Endothelial cell of umbilical vein (primary cell): ENCODE results near the gene APLN. TPM values are rescaled to one million over a fixed set of nuclear protein-coding genes. Genes with fewer than 3 reads are reported as not detected.

Source experiments
- BruUV-seq: library from RNA; stranded (reverse); fragments of 400-500 nt; replicated peaks from 2 replicates; lab custom pipeline; 2021; lab: Mats Ljungman, UMichigan
- CTCF ChIA-PET: fragments of 300-600, 350-600 bp; sonication (Branson Sonifier 250); formaldehyde crosslinking; loops from one replicate; lab custom pipeline; 2021; ENCODE audit warnings: antibody characterized with exemption, inconsistent platforms; lab: Charles Lee
- POLR2A ChIA-PET: fragments of 300-600, 350-600 bp; sonication (Branson Sonifier 250); formaldehyde crosslinking; loops from one replicate; lab custom pipeline; 2021; ENCODE audit warnings: antibody characterized with exemption, inconsistent platforms; lab: Charles Lee
- DNase-seq: peaks from one replicate; pipeline ENCODE4 v3.0.0-alpha.2; 2011; ENCODE audit warnings: low read depth, low spot score
- FAIRE-seq: peaks from 2 replicates; lab custom pipeline; 2011; peaks lifted over from hg19 to GRCh38; lab: Jason Lieb, UNC
- H2AFZ ChIP-seq: 2 replicates; pipeline ENCODE4 v1.6.0; 2012; ENCODE audit warnings: low read depth, low read length, control low read depth, inconsistent platforms
- H3K27ac ChIP-seq: 2 replicates; pipeline ENCODE4 v1.5.1; 2011; ENCODE audit warnings: low read depth, mild to moderate bottlenecking, control low read depth, low read length, moderate library complexity; ENCODE audit not compliant: insufficient read depth
- H3K27me3 ChIP-seq, 2 experiments: 2 replicates each; pipeline versions ENCODE4 v1.6.0 to v1.6.1; 2011; ENCODE audit warnings: low read length in 2 of 2, mixed read lengths in 1 of 2; ENCODE audit not compliant: control insufficient read depth in 2 of 2, insufficient read depth in 2 of 2
- H3K36me3 ChIP-seq, 2 experiments: 2 replicates in 1 of 2; 3 replicates in 1 of 2; pipeline ENCODE4 v1.5.1; 2011; ENCODE audit warnings: low read length in 2 of 2, mild to moderate bottlenecking in 1 of 2, moderate library complexity in 1 of 2; ENCODE audit not compliant: control insufficient read depth in 2 of 2, insufficient read depth in 2 of 2; ENCODE audit errors: extremely low read depth in 1 of 2
- H3K4me1 ChIP-seq: 3 replicates; pipeline ENCODE4 v1.5.1; 2011; ENCODE audit warnings: mild to moderate bottlenecking, low read length; ENCODE audit not compliant: control insufficient read depth, insufficient read depth; ENCODE audit errors: extremely low read depth
- H3K4me2 ChIP-seq: 2 replicates; pipeline ENCODE4 v1.6.1; 2011; ENCODE audit warnings: low read length, control low read depth, mixed read lengths; ENCODE audit not compliant: insufficient read depth
- H3K4me3 ChIP-seq, 3 experiments: fragments of 200-600 bp in 1 of 3; sonication (generic), shearing (Covaris generic) in 1 of 3; replicated peaks in 1 of 3; 2 replicates each; pipeline ENCODE4 v1.5.1; 2011 to 2016; ENCODE audit warnings: control low read depth in 3 of 3, low read length in 3 of 3, mild to moderate bottlenecking in 2 of 3, inconsistent platforms in 1 of 3, low read depth in 1 of 3, moderate library complexity in 1 of 3; ENCODE audit not compliant: insufficient read depth in 1 of 3
- H3K79me2 ChIP-seq: 2 replicates; pipeline ENCODE4 v1.6.0; 2012; ENCODE audit warnings: low read length, inconsistent platforms; ENCODE audit not compliant: control insufficient read depth, insufficient read depth
- H3K9ac ChIP-seq: replicated peaks from 2 replicates; pipeline ENCODE3; 2011; ENCODE audit warnings: low read length, control low read depth; ENCODE audit not compliant: insufficient read depth; ENCODE audit errors: extremely low read depth
- H3K9me1 ChIP-seq: replicated peaks from 3 replicates; pipeline ENCODE4 v1.6.0; 2011; ENCODE audit warnings: mild to moderate bottlenecking, low read length; ENCODE audit not compliant: control insufficient read depth, insufficient read depth; ENCODE audit errors: extremely low read depth
- H3K9me3 ChIP-seq: replicated peaks from 2 replicates; pipeline ENCODE4 v1.5.1; 2012; ENCODE audit warnings: low read length, inconsistent platforms; ENCODE audit not compliant: control insufficient read depth, insufficient read depth
- H4K20me1 ChIP-seq: replicated peaks from 2 replicates; pipeline ENCODE3; 2011; ENCODE audit warnings: mild to moderate bottlenecking, low read length; ENCODE audit not compliant: control insufficient read depth, insufficient read depth; ENCODE audit errors: extremely low read depth
- EZH2 ChIP-seq: IDR thresholded peaks from 2 replicates; pipeline ENCODE4 v1.6.1; 2012; ENCODE audit warnings: borderline replicate concordance, low read depth, mild to moderate bottlenecking, moderate library complexity, low read length, inconsistent platforms; ENCODE audit not compliant: severe bottlenecking
- FOS ChIP-seq: IDR thresholded peaks from 2 replicates; pipeline ENCODE4 v1.6.1; 2011; ENCODE audit warnings: mild to moderate bottlenecking, low read length, moderate library complexity, borderline replicate concordance; ENCODE audit not compliant: insufficient read depth
- GATA2 ChIP-seq: IDR thresholded peaks from 2 replicates; pipeline ENCODE4 v1.7.0; 2011; ENCODE audit warnings: low read depth, mild to moderate bottlenecking, moderate library complexity, mixed read lengths, low read length; ENCODE audit not compliant: insufficient read length, insufficient read depth
- JUN ChIP-seq: IDR thresholded peaks from 2 replicates; pipeline ENCODE4 v1.6.1; 2011; ENCODE audit warnings: borderline replicate concordance, low read depth; ENCODE audit not compliant: insufficient read length, insufficient read depth
- MYC ChIP-seq: IDR thresholded peaks from one replicate; pipeline ENCODE4 v1.6.1; 2011; ENCODE audit warnings: mild to moderate bottlenecking, low read depth, low read length
- POLR2A ChIP-seq: IDR thresholded peaks from 2 replicates; pipeline ENCODE4 v1.6.1; 2012; ENCODE audit warnings: low read depth, mild to moderate bottlenecking, control low read depth, low read length
- dilution Hi-C: fragments of 300-500 bp; cut with MboI; formaldehyde crosslinking; loops from one replicate; pipeline ENCODE4 v1.15.0; 2019; ENCODE audit warnings: low sequenced_read_pairs; ENCODE audit not compliant: extremely low pct_ligation_motif_present
- intact Hi-C: fragments of 100-400 bp; cut with micrococcal nuclease; formaldehyde crosslinking; loops from one replicate; pipeline ENCODE4 v1.10.0; 2022
- polyA plus RNA-seq, 4 experiments: library from polyadenylated mRNA; depleted of rRNA in 3 of 4; stranded (reverse) in 3 of 4; unstranded in 1 of 4; fragments of >200 nt; gene quantifications; 2 replicates each; pipeline versions ENCODE4 v1.2.1 to v1.2.3, GENCODE V29; 2011 to 2012; ENCODE audit warnings: missing spikeins in 1 of 4
- total RNA-seq: library from RNA; stranded (reverse); gene quantifications from 2 replicates; pipeline ENCODE4 v1.2.3, GENCODE V29; 2021
- TF ChIP-seq, protein P1 (sequence below), 2 donors: IDR thresholded peaks; 1 replicate in 1 of 2; 2 replicates in 1 of 2; pipeline ENCODE4 v1.5.1; 2011; ENCODE audit warnings: low read length in 2 of 2, mild to moderate bottlenecking in 2 of 2, moderate library complexity in 2 of 2, control low read depth in 1 of 2, inconsistent platforms in 1 of 2, low read depth in 1 of 2; ENCODE audit not compliant: insufficient read depth in 1 of 2; ENCODE audit errors: extremely low read depth in 1 of 2

APLN gene
- total and polyA plus RNA-seq, 2 donors (not counting 3 experiments of a cell fraction or from before 2014, with no cell fraction given): 230 to 466 TPM

GRCh38 chrX:129653971-129654651, 645 bp downstream of the APLN start:
- ChIA-PET POLR2A (interaction anchor here (1.0 to 2.4 kb wide), 8 partner anchors 9 to 72 kb away, joined by 3 to 16 read pairs (median 8); no protein-coding TSS in a partner anchor), CTCF (interaction anchor here (0.9 to 6.0 kb wide), 12 partner anchors 12 to 407 kb away, joined by 3 to 122 read pairs (median 4); no protein-coding TSS in a partner anchor)
- peak overlapping the region; percentile 81 for H3K9ac ChIP-seq
- H4K20me1 ChIP-seq: no peaks in the 10 kb centered on the region
- no peaks in the 10 kb centered on the region for H3K9me1 ChIP-seq
- peak overlapping the region; percentile 58 to 78 (median 67) for H3K4me3 ChIP-seq
- TF ChIP-seq GATA2 (no peak), EZH2 (no peak), JUN (no peak), FOS (no peak), MYC (no peak), POLR2A (no peak)
- TF ChIP-seq, protein P1, sequence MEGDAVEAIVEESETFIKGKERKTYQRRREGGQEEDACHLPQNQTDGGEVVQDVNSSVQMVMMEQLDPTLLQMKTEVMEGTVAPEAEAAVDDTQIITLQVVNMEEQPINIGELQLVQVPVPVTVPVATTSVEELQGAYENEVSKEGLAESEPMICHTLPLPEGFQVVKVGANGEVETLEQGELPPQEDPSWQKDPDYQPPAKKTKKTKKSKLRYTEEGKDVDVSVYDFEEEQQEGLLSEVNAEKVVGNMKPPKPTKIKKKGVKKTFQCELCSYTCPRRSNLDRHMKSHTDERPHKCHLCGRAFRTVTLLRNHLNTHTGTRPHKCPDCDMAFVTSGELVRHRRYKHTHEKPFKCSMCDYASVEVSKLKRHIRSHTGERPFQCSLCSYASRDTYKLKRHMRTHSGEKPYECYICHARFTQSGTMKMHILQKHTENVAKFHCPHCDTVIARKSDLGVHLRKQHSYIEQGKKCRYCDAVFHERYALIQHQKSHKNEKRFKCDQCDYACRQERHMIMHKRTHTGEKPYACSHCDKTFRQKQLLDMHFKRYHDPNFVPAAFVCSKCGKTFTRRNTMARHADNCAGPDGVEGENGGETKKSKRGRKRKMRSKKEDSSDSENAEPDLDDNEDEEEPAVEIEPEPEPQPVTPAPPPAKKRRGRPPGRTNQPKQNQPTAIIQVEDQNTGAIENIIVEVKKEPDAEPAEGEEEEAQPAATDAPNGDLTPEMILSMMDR (IDR thresholded peaks at IDR 0.05; ENCODE audit: extremely low read depth in 1 of 2, insufficient read depth in 1 of 2, low read depth in 1 of 2, low read length in 2 of 2): no peak
- H3K36me3 ChIP-seq: no peaks in the 10 kb centered on the region
- peak overlapping the region; percentile 69 for H3K27ac ChIP-seq
- H3K4me2 ChIP-seq: peak overlapping the region; percentile 91
- no peak for DNase-seq
- H3K79me2 ChIP-seq: peaks cover 33% of the 10 kb centered on the region
- intact Hi-C loops (loop anchor here (2.0 kb wide), 1 partner anchor 25 kb away; no protein-coding TSS in a partner anchor), dilution Hi-C loops (no loop called here)
- H3K4me1 ChIP-seq: peaks cover 42% of the 10 kb centered on the region
- BruUV-seq: TSS peak; percentile 29
- no peak for FAIRE-seq
- no peaks in the 10 kb centered on the region for H3K27me3 ChIP-seq
- no peak overlapping the region for H2AFZ ChIP-seq
- no peaks in the 10 kb centered on the region for H3K9me3 ChIP-seq
